Kidney (tissue), 14 donors: ENCODE results near the gene IMMP2L. TPM values are rescaled to one million over a fixed set of nuclear protein-coding genes. Genes with fewer than 3 reads are reported as not detected.

ENCODE experiments used
- DNase-seq, 5 donors: peaks; one replicate each; pipeline ENCODE4 v3.0.0-alpha.2; 2013 to 2020
- FAIRE-seq: peaks from 2 replicates; lab custom pipeline; 2012; peaks lifted over from hg19 to GRCh38; lab: Jason Lieb, UNC
- H3K27ac ChIP-seq, 2 donors: one replicate each; pipeline ENCODE4 v1.7.0; 2013; ENCODE audit warnings: low read depth in 2 of 2, low read length in 2 of 2, inconsistent platforms in 1 of 2
- H3K27me3 ChIP-seq: one replicate; pipeline ENCODE4 v1.7.1; 2013; ENCODE audit warnings: low read length, inconsistent platforms; ENCODE audit not compliant: control insufficient read depth, insufficient read depth
- H3K36me3 ChIP-seq, 3 donors: one replicate each; pipeline versions ENCODE4 v1.7.0 to v1.7.1; 2013; ENCODE audit warnings: low read length in 3 of 3, control low read depth in 1 of 3, inconsistent platforms in 1 of 3; ENCODE audit not compliant: insufficient read depth in 3 of 3, control insufficient read depth in 2 of 3
- H3K4me1 ChIP-seq, 3 donors: one replicate each; pipeline versions ENCODE4 v1.7.0 to v1.7.1; 2013; ENCODE audit warnings: low read length in 3 of 3, inconsistent platforms in 1 of 3, low read depth in 1 of 3; ENCODE audit not compliant: control insufficient read depth in 2 of 3, insufficient read depth in 2 of 3
- H3K4me3 ChIP-seq, 3 donors: one replicate each; pipeline versions ENCODE4 v1.7.0 to v1.8.1; 2013; ENCODE audit warnings: low read length in 3 of 3, control low read depth in 1 of 3, inconsistent platforms in 1 of 3
- H3K9ac ChIP-seq, 3 donors: one replicate each; pipeline versions ENCODE4 v1.7.0 to v1.7.1; 2013; ENCODE audit warnings: low read length in 3 of 3, control low read depth in 1 of 3, inconsistent platforms in 1 of 3
- H3K9me3 ChIP-seq, 3 donors: one replicate each; pipeline versions ENCODE4 v1.7.0 to v1.7.1; 2013; ENCODE audit warnings: low read length in 3 of 3, control low read depth in 1 of 3, inconsistent platforms in 1 of 3; ENCODE audit not compliant: control insufficient read depth in 2 of 3, insufficient read depth in 1 of 3
- intact Hi-C: fragments of 100-400 bp; cut with DNase I; formaldehyde crosslinking; loops from one replicate; pipeline ENCODE4 v1.11.1; 2022
- polyA plus RNA-seq: library from polyadenylated mRNA; stranded (reverse); fragments of 350-450 nt; fragmentation: Illumina TruSeq; extraction: RNeasy Lipid Tissue Mini Kit (QIAGEN cat#74804); gene quantifications from one replicate; pipeline ENCODE4 v1.2.3, GENCODE V29; 2014; ENCODE audit warnings: low read depth, low replicate concordance; ENCODE audit not compliant: insufficient read depth
- total RNA-seq: library from RNA; stranded (reverse); fragmentation: NEBNext Ultra II Directional; extraction: Animal tissue kit (Norgen Biotek cat#: 25700); gene quantifications from one replicate; pipeline ENCODE4 v1.2.1, GENCODE V29; 2021
- TF ChIP-seq, protein P1 (sequence below): IDR thresholded peaks from 3 replicates; pipeline ENCODE4 v1.5.1; 2012; ENCODE audit warnings: mild to moderate bottlenecking, moderate library complexity, borderline replicate concordance; ENCODE audit not compliant: insufficient read depth; ENCODE audit errors: extremely low read depth
- donor health status: control.
- donor health status: control.
- donor health status: control.
- donor health status: control.
- donor health status: control.
- donor health status: DM: yes; HTN: yes; CAD: no.
- donor health status: Normal renal cell carcinoma (clear cell type).

IMMP2L gene
- total and polyA plus RNA-seq, 2 donors from 2014 or later = 46.4 to 52.1 TPM

DNA sequence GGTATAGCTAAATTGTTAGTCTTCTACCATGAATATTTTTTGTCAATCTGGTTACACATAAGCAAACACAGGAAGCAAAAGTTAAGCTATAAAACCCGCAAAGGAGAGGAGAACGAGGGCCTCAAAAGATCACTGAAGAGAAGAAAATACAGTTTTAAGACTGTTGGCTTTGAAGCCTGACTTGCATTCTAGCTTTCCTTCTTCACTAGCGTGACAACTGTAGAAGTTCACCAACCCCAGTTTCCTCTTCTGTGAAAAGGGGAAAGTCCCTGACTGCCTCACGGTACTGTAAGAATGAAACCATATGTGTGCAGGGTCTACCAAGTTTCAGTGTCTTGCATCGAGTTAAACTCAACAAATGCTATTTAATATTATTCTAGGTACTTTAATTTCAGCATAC, 478.9 kb downstream of the IMMP2L start:
- FAIRE-seq (no peak), DNase-seq (peak in 2 of 5 donors; percentile 18 to 52)
- H3K9me3 ChIP-seq = no peaks in the 10 kb centered on the region
- H3K36me3 ChIP-seq = no peaks in the 10 kb centered on the region
- TF ChIP-seq, protein P1, sequence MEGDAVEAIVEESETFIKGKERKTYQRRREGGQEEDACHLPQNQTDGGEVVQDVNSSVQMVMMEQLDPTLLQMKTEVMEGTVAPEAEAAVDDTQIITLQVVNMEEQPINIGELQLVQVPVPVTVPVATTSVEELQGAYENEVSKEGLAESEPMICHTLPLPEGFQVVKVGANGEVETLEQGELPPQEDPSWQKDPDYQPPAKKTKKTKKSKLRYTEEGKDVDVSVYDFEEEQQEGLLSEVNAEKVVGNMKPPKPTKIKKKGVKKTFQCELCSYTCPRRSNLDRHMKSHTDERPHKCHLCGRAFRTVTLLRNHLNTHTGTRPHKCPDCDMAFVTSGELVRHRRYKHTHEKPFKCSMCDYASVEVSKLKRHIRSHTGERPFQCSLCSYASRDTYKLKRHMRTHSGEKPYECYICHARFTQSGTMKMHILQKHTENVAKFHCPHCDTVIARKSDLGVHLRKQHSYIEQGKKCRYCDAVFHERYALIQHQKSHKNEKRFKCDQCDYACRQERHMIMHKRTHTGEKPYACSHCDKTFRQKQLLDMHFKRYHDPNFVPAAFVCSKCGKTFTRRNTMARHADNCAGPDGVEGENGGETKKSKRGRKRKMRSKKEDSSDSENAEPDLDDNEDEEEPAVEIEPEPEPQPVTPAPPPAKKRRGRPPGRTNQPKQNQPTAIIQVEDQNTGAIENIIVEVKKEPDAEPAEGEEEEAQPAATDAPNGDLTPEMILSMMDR = no peak
- H3K27me3 ChIP-seq = no peaks in the 10 kb centered on the region
- no peak overlapping the region for H3K9ac ChIP-seq
- no peak overlapping the region for H3K27ac ChIP-seq
- no peaks in the 10 kb centered on the region for H3K4me1 ChIP-seq
- intact Hi-C loops = no loop called here
- no peak overlapping the region for H3K4me3 ChIP-seq

DNA sequence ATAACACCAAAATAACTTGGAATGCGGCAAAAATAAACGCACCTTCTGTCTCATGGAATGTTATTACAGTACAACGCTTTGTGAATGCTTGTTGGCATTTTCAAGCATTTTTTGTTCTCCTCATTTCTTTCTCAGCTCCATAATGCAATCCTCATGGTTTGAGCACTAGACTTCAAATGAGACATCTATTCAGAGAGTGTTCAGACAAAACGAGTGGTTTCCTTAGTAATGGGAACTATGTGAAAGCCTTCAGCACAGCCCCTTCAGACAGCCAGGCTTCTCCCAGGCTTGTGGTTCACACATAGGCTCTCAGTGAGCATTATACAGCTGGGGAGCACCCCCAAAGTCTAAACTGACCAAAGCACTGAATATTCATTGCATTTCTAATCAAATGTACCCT, 479.9 kb downstream of the IMMP2L start:
- Histone ChIP-seq H3K9me3 (no peaks in the 10 kb centered on the region), H3K27ac (no peak overlapping the region), H3K4me3 (no peak overlapping the region), H3K27me3 (no peaks in the 10 kb centered on the region), H3K4me1 (no peaks in the 10 kb centered on the region), H3K36me3 (no peaks in the 10 kb centered on the region), H3K9ac (no peak overlapping the region)
- intact Hi-C loops = no loop called here
- TF ChIP-seq, protein P1 = no peak
- FAIRE-seq (no peak), DNase-seq (no peak)

DNA sequence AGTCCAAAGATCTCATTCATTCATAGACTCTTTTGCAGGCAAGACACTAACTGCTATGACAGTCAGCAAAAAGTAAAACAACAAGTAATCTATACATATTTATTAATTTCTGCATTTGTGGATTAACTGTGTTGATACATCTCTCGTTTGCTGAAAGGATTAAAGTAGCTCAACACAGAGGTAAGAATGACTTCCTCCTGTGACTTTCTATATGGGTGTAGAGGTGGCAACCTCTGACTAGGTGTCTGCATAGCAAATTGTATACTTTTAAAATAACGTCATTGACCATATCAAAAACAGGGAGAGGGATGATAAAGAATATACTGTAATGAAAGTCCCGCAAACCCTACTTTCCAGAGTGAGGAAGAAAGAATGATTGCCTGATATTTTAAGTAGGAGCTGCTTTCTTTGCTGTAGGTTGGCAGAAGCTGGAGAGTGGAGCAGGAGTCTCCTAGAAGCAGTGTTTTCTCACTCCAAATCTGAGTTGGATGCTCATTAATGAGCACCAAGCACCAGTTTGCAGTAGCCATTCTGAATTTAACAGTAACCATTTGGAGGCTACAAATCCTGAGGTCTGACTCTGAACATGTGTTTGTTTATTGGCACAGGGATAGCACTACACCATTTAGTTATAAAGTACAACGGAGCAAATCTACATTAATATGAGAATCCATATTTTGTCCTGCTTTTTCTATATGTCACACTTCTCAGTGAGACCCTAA, 480.6 kb downstream of the IMMP2L start:
- H3K27ac ChIP-seq = no peak overlapping the region
- H3K27me3 ChIP-seq = no peaks in the 10 kb centered on the region
- no peaks in the 10 kb centered on the region for H3K9me3 ChIP-seq
- FAIRE-seq (no peak), DNase-seq (no peak)
- TF ChIP-seq, protein P1 = no peak
- H3K4me1 ChIP-seq = no peaks in the 10 kb centered on the region
- H3K9ac ChIP-seq = no peak overlapping the region
- no peak overlapping the region for H3K4me3 ChIP-seq
- intact Hi-C loops = no loop called here
- no peaks in the 10 kb centered on the region for H3K36me3 ChIP-seq
